CD4-positive, alpha-beta T cell treated with Interleukin-6 at 100 ng/mL for 8 hours (primary cell): ENCODE measurements around the gene MYLK3.
A peak's percentile ranks its signal among the peaks of the same experiment; 100 is the strongest.
"Not testable (repeated sequence)": the region's sequence is repeated elsewhere in the genome, so short reads cannot be mapped to it uniquely, and the experiment has no call there.

ENCODE experiments used
- DNase-seq: peaks from one replicate; pipeline ENCODE4 v3.0.0-alpha.2; 2020; ENCODE audit warnings: mixed read lengths, low spot score

MYLK3 gene

DNA sequence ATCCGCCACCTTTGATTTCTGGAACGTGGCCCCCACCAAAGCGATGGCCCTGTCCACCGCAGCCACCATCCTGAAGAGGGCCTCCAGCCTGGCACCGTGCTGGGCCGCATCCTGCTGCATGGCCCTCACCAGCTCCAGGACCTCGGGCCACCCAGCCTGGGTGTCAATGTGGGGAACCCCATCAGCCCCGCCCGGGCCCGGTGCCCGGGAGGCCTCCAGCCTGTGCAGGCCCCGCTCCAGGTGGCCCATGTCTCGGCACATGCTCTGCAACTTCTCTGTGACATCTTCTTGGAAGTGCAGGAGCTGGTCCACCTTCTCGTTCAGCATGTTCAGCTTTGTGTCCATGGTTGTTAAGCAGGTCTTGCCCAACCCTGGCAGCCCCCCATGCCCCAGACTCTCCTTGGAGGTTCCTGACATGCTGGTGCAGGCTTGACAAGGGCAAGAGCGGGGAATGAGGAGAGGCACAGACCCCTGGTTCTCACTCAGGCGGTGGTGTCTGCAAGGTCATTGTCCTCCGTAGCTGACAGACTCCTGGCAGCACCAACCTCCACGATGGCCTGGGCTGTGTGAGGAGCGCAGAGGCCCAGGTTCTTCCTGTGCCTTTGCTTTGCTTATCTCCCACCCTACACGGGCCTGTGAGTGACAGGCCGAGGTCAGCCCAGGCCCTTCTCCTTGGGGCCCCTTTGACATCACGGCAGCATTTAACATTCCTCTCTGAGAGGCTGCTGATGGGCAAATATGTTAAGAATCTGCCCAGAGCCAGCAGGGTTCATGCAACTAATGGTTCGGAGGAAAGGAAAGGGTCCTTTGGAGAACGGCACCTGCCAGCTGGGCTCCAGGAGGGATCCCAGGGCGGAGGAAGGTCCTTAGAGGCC is at the start of gene MYLK3:
Gene MYLK3, minus strand, starts transcription at position 568 of the 875 bp plus-strand sequence. Its CDS starts 151 bp downstream, at position 417.
- DNase-seq, result no peak

DNA sequence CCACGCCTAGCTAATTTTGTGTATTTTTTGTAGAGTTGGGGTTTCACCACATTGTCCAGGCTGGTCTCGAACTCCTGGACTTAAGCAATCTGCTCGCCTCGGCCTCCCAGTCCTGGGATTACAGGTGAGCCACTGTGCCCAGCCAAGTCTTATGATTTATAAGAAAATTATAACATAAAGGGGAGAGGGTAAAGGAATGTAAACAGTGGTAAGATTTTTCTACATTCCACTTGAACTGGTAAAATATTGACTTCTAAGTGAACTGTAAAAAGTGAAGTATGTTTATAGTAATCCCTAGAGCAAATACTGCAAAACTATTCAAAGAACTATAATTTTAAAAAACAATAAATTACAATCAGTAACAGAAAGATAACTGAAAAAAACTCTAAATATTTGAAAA is 49.4 kb upstream of the MYLK3 start:
- DNase-seq, result no peak

DNA sequence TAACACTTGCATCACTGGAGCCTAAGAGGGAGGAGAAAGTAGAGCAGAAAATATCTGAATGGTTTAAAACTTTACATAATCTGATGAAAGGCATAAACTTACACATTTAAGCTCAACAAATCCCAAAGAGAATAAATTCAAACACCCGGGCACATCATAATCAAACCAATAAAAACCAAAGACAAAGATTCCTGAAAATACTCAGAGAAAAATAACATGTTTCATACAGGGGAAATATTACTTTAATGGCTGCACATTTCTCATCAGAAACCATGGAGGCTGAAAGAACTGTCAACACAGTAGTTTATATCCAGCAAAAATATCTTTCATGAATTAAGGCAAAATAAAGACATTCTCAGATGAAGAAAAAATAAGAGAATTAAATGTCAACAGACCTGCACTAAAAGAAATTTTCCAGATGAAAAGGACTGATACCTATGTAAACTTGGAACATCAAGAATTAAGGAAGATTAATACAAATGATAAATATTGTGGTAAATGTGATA is 48.7 kb upstream of the MYLK3 start:
- no peak for DNase-seq

DNA sequence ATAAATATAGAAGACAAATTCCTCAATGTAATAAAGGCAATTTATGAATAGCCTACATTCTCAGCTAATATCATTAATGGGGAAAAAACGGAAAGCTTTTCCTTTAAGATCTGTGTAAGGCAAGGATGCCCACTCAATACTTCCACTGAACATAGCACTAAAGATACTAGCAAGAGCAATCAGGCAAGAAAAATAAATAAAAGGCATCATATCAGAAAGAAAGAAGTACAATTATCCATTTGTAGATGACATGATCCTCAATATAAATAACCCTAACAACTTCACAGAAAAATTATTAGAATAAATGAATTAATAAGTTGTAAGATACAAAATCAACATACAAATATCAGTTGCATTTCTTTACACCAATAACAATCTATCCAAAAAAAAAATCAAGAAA is 45.7 kb upstream of the MYLK3 start:
- DNase-seq, result no peak

GRCh38 chr16:46790599-46791270 is 42.6 kb upstream of the MYLK3 start:
- DNase-seq, result no peak

GRCh38 chr16:46789499-46790414 is 41.6 kb upstream of the MYLK3 start:
- peak; percentile 78 for DNase-seq

- DNase-seq, result no peak
Observed at GRCh38 chr16:46788891-46789474, 40.8 kb upstream of the MYLK3 start.

DNA sequence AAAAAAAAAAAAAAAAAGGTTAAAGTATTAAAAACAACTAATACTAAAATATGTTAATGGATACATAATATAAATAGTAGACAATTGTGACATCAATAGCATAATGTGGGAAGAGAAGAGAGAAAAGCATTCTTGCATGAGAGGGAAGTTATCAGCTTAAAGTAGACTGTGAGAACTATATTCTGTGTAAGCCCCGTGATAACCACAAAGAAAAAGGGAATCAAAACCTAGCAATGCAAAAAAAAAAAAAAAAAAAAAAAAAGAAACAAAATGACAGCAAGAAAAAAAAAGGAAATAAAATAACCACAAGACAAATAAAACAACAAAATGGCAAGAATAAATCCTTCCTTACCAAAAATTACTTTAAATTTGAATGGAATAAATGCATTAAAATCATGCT is 39.8 kb upstream of the MYLK3 start:
- DNase-seq, result no peak

DNA sequence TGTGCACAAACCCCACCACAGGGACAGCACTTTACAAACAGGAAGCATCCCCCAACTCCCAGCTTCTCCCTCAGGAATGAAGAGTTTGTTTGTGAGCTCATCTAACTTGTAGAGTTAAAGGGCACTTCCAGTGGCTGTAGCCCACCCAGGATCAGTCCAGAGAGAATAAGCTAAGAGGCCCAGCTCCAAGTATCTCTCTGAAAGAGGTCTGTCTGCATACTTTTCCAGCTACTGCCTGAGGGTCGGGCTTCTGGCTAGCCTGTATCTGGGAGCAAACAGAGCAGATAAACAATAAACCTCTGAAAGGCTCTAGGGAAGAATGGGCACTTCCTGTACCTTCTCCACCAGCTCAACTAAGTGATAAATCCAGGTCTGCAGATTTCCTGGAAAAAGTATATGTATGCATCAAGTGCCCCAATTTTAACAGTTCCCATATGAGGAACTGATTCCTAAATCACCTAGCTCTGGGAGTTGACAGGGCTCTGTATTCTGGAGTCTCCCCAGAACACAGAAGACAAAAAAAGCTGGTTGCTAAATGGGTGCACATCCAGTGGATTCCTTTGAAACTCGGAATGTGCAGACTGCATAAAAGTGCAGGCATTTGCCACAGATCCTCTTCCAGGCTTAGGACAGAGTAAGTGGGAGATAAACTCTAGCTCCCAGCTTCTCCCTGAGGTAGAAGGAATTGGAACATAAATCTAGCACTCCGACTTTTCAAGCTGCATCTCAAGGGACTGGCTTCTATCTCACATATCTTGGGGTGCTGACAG is 37.1 kb upstream of the MYLK3 start:
- no peak for DNase-seq

GRCh38 chr16:46784569-46784968 is 36.4 kb upstream of the MYLK3 start:
- DNase-seq, result not testable (repeated sequence)

DNA sequence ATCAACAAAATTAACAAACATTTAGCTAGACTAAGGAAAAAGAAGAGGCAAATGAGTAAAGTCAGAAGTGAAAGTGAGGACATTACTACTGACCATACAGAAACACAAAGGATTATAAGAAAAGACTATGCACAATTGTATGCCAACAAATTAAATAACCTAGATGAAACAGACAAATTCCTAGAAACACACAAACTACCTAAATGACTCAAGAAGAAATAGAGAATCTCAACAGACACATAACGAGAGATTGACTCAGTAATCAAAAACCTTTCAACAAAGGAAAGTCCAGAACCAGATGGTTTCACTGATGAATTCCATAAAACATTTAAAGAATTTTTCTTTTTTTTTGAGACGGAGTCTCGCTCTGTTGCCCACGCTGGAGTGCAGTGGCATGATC is 35.7 kb upstream of the MYLK3 start:
- no peak for DNase-seq

DNA sequence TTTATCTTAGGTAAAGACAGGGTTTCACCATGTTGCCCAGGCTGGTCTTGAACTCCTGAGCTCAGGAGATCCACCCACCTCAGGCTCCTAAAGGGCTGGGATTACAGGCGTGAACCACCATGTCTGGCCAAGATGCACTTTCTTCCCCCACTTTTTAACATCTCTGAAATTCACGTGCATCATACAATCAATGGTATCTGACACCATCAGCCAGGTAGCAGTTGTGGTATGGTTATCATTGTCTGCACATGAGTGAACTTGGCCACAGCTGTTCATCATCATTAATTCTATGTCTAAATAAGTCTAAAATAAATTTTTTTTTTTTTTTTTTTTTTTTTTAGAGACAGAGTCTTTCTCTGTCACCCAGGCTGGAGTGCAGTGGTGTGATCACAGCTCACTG is 34.2 kb upstream of the MYLK3 start:
- DNase-seq, result no peak

- no peak for DNase-seq
Observed at GRCh38 chr16:46777804-46778203, 29.7 kb upstream of the MYLK3 start.

DNA sequence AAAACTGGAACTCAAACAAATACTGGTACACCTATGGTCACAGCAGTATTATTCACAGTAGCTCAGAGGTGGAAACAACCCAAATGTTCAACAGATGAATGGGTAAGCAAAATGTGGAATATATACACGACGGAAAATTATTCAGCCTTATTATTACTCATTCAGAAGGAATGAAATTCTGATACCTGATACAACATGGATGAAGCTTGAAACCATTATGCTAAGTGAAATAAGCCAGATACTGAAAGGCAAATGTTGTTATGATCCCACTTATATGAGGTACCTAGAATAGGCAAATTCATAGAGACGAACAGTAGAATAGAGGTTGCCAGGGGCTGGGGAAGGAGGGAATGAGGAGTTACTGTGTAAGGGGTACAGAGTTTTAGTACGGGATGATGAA is 27.1 kb upstream of the MYLK3 start:
- no peak for DNase-seq

DNA sequence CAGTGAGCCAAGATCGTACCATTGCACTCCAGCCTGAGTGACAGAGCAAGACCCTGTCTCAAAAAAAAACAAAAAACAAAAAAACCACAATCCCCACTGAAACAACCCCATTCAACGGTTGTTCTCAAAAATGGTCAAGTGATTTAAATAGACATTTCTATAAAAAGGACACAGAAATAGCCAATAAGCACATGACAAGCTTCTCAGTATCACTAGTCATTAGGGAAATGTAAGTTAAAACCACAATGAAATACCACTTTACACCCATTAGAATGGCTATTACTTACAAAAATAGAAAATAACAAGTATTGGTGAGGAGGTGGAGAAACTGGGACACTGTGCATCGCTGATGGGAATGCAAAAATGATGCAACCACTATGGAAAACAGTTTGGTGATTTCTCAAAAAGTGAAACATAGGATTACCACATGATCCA is 26.6 kb upstream of the MYLK3 start:
- no peak for DNase-seq

GRCh38 chr16:46772463-46772862 is 24.3 kb upstream of the MYLK3 start:
- DNase-seq, result no peak

GRCh38 chr16:46768809-46769208 is 20.7 kb upstream of the MYLK3 start:
- no peak for DNase-seq

GRCh38 chr16:46765050-46765449 is 16.9 kb upstream of the MYLK3 start:
- DNase-seq, result no peak

DNA sequence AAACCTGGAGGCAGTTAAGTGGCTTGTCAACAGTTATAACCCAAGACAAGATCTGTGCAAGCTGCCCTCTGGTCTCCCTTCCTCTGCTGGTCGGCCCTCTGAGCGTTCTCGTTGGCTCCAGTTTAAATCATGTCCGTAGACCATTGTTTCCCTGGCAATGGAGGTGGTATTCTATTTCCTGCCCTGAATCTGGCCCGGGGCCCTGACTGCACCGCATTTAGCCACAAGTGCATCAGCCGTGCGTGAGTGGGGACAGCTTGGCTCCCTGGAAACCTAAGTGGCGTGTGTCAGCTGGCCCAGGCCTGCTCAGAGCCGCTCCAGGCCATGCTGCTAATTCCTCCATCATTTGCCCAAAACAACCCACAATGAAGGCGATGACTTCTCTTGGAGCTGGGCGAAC is 15.0 kb upstream of the MYLK3 start:
- DNase-seq, result no peak

GRCh38 chr16:46762583-46762982 is 14.4 kb upstream of the MYLK3 start:
- no peak for DNase-seq

DNA sequence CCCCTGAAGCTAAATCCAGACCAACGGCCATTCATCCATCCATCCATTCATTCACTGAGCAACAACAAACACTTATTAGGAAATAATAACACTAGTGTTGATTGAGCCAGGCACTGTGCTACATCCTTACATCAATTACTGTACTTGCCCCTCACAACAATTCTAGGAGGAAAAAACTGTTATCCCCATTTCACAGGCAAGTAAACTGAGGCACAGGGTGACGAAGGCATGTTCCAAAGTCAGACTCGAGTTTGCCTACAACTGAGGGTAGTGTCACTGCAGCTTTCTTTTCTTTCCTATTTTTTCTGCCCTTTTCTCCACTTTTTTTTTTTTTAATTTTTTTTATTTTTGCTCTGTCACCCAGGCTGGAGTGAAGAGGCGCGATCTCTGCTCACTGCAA is 11.2 kb upstream of the MYLK3 start:
- no peak for DNase-seq
